ENCODE results near the gene CFAP77.

DNA sequence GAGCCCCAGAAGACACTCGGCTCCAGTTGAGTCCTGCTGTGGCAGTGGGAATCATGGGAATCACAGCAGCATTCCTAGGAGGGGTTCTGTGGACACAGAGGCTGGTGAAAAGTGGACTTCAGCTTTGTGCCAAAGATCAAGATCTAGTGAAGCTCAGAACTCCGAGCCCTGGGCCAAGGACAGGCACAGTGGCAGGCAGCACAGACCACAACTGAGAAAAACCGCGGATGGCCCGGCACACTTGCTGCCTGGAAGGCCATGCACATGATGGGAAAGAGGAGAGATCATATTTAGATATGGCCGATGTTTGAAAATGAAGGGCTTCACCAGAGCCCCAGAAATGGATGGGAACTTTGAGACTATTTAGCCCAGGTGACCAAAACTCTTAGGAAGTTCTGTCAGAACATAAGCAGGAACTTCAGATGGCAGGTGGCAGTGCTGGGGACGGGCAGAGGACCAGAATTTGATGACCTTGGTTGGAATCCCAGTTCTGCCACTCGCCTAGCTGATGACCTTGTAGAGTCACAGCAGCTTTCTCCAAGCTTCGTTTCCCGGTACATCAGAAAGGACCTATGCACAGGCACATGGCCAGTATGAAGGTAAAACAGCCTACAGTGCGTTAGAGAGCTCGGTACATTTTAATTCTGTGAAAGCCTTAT lies 190.4 kb downstream of the CFAP77 start:
- TF ChIP-seq SNAI2 (CRISPR knock-in tag; IDR thresholded peaks at IDR 0.05) (no peak), ZC3H10 (CRISPR knock-in tag; IDR thresholded peaks at IDR 0.05) (no peak), BACH2 (CRISPR knock-in tag; IDR thresholded peaks at IDR 0.05; ENCODE audit: borderline replicate concordance) (no peak), ZFP30 (CRISPR knock-in tag; IDR thresholded peaks at IDR 0.05) (no peak), TCF4 (CRISPR knock-in tag; IDR thresholded peaks at IDR 0.05; ENCODE audit: borderline replicate concordance) (no peak), ZNF565 (CRISPR knock-in tag; conservative IDR thresholded peaks at IDR 0.05; ENCODE audit: low read depth) (no peak), RARB (CRISPR knock-in tag; IDR thresholded peaks at IDR 0.05) (no peak), ZNF70 (CRISPR knock-in tag; IDR thresholded peaks at IDR 0.05) (no peak), CSDC2 (CRISPR knock-in tag; IDR thresholded peaks at IDR 0.05) (no peak)
- TF ChIP-seq, protein P1, sequence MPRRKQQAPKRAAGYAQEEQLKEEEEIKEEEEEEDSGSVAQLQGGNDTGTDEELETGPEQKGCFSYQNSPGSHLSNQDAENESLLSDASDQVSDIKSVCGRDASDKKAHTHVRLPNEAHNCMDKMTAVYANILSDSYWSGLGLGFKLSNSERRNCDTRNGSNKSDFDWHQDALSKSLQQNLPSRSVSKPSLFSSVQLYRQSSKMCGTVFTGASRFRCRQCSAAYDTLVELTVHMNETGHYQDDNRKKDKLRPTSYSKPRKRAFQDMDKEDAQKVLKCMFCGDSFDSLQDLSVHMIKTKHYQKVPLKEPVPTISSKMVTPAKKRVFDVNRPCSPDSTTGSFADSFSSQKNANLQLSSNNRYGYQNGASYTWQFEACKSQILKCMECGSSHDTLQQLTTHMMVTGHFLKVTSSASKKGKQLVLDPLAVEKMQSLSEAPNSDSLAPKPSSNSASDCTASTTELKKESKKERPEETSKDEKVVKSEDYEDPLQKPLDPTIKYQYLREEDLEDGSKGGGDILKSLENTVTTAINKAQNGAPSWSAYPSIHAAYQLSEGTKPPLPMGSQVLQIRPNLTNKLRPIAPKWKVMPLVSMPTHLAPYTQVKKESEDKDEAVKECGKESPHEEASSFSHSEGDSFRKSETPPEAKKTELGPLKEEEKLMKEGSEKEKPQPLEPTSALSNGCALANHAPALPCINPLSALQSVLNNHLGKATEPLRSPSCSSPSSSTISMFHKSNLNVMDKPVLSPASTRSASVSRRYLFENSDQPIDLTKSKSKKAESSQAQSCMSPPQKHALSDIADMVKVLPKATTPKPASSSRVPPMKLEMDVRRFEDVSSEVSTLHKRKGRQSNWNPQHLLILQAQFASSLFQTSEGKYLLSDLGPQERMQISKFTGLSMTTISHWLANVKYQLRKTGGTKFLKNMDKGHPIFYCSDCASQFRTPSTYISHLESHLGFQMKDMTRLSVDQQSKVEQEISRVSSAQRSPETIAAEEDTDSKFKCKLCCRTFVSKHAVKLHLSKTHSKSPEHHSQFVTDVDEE (CRISPR knock-in tag; IDR thresholded peaks at IDR 0.05) = no peak
- TF ChIP-seq, protein P2, sequence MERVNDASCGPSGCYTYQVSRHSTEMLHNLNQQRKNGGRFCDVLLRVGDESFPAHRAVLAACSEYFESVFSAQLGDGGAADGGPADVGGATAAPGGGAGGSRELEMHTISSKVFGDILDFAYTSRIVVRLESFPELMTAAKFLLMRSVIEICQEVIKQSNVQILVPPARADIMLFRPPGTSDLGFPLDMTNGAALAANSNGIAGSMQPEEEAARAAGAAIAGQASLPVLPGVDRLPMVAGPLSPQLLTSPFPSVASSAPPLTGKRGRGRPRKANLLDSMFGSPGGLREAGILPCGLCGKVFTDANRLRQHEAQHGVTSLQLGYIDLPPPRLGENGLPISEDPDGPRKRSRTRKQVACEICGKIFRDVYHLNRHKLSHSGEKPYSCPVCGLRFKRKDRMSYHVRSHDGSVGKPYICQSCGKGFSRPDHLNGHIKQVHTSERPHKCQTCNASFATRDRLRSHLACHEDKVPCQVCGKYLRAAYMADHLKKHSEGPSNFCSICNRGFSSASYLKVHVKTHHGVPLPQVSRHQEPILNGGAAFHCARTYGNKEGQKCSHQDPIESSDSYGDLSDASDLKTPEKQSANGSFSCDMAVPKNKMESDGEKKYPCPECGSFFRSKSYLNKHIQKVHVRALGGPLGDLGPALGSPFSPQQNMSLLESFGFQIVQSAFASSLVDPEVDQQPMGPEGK (CRISPR knock-in tag; IDR thresholded peaks at IDR 0.05; ENCODE audit: borderline replicate concordance) = no peak
- TF ChIP-seq, protein P3, sequence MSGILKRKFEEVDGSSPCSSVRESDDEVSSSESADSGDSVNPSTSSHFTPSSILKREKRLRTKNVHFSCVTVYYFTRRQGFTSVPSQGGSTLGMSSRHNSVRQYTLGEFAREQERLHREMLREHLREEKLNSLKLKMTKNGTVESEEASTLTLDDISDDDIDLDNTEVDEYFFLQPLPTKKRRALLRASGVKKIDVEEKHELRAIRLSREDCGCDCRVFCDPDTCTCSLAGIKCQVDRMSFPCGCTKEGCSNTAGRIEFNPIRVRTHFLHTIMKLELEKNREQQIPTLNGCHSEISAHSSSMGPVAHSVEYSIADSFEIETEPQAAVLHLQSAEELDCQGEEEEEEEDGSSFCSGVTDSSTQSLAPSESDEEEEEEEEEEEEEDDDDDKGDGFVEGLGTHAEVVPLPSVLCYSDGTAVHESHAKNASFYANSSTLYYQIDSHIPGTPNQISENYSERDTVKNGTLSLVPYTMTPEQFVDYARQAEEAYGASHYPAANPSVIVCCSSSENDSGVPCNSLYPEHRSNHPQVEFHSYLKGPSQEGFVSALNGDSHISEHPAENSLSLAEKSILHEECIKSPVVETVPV (CRISPR knock-in tag; IDR thresholded peaks at IDR 0.05) = no peak

All from SK-N-SH treated with all-trans-retinoic acid at 6 μM for 48 hours (cell line).